GM19463 (cell line): ENCODE results near the gene OPRM1.
"Not testable (repeated sequence)": the region's sequence is repeated elsewhere in the genome, so short reads cannot be mapped to it uniquely, and the experiment has no call there.

ENCODE experiments used
- ATAC-seq: cut with Tn5 transposase; IDR thresholded peaks from one replicate; pipeline ENCODE4 v1.9.1; 2021; ENCODE audit warnings: mild to moderate bottlenecking, moderate library complexity; ENCODE audit not compliant: unreplicated experiment

Gene OPRM1

DNA sequence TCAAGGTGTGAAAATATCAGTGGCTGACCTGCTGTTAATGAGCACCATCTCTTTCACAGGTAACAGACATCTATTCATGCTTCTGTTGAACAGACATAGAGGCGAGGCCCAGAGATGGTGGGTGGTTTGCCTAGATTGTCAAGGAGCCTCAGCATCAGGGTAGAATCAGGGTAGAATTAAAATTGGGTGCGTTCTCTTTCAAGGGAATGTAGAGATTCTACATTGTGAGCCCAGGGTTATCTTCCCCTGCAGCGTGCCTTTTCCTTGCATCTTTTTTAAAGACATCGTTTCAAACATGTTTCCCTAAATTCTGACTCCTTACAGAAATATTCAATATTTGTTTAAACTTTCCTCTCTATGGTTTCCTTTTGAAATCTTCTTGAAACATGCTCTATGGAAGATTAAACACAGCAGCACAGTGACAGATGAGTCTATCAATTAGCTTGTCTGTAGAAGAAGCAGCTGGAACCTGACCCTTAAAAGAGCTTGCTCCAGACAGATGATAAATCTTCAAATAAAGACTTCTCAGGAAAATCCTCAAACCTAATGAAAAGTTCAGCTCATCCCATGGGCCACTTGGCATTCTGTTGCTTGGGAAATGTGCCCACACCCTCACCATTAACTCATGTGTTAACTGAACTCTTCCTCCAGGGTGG lies 197.7 kb downstream of the OPRM1 start:
- no peak for ATAC-seq

DNA sequence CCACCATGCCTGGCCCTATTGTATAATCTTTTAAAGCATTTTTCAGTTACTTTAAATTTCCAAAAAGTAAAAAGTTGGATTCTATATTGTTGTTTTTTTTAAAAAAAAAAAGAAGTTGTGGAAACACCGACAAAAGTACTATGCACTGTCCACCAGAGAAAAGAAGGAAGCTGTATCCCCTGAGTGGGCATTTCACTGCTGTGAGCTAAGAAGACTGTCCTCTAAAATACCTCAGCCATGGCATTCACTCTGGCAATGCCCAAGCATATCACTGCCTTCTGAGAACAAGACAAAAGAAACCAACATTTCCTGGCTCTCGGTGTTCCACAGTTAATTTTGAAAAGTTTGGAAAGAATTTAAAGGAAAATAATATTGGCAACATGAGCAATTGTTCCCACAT lies 199.8 kb downstream of the OPRM1 start:
- no peak for ATAC-seq

DNA sequence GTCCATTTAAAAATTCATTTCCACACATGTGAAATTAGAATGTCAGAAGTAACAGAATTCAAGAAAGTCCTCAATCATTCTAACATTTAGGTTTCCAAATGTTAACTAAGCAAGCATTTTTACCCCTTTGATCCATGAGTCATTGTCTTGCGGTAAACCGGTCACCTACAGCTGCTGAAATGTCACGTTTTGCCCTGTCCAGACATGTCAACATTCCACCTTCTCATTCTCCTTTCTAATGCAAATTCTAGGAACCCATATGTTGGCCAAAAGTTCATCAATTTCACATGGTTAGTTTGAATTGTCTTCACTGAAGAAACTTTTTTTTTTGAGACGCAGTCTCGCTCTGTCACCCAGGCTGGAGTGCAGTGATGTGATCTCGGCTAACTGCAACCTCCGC lies 200.4 kb downstream of the OPRM1 start:
- ATAC-seq: peak; percentile 38

DNA sequence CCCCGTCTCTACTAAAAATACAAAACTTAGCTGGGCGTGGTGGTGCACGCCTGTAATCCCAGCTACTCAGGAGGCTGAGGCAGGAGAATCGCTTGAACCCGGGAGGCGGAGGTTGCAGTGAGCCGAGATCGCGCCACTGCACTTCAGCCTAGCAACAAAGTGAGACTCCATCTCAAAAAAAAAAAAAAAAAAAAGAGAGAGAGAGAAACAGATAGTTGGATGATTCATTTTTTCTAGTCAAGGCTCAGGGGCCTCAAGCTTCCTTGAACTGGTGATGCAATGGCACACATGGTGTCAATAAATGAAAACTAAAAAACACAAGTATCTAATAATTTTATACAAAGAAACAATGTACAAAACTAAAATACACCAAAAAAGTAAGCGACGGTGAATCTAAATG lies 202.0 kb downstream of the OPRM1 start:
- not testable (repeated sequence) for ATAC-seq

DNA sequence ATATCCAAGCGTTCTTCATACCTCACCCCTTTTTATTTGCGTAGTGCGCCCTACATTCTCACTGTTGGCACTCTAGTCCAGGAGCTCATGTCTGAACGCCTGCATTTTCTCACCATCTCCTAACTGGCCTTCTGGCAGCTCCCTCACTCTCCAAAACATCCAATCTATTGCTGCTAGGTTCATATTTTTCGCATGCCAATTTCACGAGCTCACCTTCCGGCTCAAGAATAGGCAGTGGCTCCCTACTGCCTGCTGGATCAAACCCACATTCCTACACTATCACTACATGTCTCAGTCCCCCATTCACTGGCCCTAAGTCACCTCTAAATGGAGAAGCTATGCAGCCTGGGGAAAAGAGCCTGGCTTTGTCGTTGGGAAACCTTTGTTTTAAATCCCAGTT lies 202.5 kb downstream of the OPRM1 start:
- ATAC-seq: no peak

DNA sequence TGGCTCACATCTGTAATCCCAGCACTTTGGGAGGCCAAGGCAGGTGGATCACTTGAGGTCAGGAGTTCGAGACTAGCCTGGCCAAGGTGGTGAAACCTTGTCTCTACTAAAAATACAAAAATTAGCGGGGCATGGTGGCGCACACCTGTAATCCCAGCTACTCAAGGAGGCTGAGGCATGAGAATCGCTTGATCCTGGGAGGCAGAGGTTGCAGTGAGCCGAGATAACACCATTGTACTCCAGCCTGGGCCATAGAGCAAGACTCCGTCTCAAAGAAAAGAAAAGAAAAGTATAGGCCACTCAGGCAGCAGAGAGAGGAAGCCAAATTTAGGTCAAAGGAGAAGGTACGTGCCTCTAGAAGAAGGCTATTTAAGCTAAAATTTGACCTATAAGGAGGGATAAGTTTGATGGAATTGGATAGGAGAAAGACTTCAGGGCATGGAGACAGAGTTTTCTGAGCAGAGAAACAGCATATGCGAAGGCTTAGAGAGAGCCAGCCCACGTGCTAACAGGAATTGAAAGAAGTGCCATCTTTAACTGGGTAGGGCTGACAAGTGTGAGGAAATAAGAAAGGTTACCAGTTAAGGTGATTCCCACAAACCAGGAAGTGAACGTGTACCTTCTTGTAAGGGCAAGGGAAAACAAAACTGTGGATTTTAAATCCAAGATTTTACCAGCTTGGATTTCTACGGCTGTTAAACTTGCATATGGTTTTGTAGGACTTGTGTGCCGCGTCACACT lies 203.7 kb downstream of the OPRM1 start:
- ATAC-seq: no peak

DNA sequence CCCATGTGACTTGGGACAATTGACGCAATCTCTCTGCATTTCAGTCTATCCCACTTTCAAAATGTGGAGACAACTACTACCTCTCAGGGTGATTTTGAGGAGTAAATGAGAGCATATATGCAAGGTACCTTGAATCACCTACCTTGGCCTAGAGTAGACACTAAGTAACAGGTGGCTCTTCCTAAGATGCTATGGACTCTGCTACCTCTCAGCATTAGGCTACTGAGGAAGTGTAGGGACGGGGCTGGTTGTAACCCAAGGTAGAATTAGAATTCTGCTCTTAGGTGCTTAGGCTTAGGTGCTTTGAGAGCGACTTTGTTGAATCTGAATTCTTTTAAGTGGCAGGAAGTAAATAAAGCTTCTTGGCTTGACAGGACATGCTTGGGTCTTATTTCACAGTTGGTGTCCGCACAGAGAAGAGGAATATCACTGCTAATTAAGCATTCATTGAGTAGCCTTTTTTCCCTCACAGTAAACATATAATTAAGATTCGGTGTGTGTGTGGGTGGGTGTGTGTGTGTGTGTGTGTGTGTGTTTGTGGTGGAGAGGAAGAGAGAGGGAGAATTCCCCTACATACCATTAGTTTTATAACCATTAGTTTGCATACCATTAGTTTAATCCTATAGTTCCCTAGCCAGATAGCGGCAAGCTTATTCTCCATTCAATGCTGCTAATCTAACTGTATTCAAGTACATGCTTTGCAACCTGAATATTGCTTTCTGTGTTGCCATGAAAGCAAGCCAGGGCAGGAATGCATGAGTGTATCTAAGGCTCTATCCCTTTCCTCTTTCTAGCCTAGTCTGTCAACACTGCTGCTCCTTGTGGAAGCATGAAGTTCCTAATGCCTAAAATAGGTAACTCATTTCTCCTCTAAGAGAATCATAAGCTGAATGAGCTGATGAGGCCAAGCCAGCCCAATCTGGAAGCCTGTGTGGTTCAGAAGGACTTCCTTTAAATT lies 205.0 kb downstream of the OPRM1 start:
- ATAC-seq: no peak

DNA sequence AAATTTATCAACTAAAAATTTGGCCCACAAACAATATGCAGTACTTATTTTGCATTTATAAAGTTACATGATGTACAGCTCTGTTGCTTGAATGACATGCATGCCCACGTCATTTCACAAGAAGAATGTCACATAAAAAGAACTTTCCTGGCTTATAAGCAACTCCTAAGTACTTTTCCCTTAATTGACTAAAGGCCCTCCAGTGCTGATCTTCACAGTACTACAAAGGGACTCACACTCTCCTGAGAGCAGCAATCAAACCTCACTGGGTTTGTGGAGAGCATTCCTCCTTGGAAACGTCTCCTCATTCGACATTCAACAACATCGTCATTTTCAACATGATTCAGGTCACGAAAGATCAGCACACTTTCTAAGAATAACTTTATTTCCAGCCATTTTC lies 206.5 kb downstream of the OPRM1 start:
- no peak for ATAC-seq

DNA sequence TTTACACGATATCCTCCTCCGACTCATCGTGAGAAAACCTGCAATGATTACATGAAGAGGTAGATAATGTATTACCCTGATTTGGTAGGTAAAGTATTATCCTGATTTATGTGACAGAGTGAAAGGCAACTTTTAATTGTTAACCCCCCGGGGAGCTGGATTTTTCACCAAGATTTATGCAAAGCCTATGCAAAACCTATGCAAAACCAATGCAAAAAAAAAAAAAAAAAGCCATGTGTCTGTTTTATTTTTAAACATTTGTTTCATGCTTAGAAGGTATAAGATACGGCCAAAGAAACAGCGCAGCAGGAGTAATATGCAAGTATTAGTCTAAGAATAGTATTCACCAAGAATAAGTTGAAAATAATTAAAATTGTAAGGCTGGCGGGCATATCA lies 207.7 kb downstream of the OPRM1 start:
- no peak for ATAC-seq

DNA sequence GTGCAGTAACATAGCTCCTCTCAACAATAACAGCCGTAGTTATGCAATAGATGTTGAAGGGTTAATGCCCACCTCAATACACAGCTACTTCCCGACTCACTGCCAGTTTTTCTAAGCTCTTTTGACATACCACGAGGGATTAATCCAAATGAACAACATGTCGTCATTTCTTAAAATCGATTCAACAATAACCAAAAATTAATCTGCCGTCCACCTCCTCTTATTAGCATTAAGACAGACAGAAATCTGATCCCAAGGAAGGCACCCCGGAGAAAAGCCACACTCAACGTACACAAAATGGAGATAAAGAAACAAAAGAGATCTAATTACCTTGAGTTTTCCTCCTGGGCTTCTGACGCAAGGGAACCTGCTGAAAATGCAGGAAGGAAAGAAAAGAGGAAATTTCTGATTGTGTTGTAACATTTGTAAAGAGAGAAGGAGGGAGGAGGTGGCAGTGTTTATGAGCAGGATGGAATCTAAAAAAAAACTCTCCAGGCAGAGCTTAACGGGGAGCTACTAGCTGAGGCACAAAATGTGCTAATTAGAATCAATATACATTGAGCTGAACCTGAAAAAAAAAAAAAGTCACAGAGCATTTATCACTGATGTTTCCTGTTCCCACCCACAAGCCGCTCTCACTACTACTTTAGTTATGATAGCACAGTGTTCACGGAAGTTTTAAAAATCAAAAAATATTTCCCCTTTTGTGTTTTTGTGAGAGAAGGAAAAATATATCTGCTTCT lies 208.2 kb downstream of the OPRM1 start:
- peak; percentile 22 for ATAC-seq

DNA sequence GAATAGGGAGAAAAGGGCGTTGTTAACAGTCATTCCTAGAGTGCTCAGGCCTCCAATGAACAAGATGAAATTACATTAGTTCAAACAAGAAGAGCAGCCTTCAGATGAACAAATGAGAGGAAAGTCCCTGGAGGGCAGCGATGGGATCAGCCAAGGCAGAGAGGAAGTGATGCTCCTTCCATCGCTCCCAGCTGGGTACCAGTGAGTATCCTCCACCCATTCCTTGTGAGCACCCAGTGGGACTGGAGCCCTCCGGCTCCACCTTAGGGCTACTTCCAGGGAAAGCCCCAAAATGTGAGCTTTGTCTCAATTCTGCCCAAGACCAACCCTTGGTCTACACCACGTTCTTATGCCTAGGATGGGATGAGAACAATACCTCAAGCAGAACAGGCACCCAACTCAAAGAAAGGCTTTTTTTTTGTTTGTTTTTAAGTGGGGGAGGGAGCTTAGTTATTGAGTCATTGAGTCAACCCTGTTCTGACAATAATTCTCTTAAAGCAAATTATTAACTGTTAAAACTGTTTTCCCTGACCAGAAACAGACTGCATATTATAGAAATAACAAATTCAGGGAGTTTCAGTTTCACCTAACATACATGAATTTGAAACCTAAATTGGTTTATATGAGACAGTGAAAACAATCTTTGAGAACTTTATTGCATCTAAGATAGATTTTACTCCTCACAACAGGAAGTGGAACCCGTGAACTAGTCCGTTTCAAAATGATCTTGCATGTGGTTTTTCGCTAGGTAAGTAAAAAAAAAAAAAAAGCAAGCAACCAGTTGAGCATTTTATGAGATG lies 210.7 kb downstream of the OPRM1 start:
- ATAC-seq: peak; percentile 60

DNA sequence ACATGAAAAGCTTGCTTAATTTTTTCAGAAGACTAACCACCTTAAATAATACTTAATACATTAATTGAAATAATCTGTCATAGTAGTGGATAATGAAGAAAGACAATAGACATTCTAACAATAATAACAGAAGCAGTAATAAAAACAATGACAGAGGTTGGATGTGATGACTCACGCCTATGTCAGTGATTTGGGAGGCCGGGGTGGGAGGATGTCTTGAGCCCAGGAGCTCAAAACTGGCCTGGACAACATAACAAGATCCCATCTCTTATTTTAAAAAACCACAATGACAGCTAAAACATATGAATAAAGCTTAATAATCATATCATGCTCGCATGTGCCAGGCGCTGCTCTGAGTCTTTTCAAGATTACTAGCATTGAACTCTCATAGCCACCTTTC lies 212.1 kb downstream of the OPRM1 start:
- no peak for ATAC-seq

DNA sequence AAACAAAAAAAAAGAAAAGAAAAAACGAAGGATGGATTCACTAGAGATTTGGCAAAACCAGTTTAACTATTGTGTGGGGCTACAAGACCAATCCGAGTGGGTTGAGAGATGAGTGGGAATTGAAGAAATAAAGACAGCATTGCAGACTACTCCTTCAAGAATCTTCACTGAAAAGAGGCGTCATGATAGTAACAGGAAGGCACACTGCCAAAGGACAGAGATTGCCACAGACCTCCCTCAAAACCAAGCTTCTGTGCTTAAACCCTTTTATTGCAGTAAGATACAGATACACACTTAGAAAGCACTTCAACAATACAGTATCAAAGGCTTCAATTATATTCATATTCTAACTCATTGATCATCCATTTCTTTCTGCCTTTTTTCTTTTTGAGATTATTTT lies 213.6 kb downstream of the OPRM1 start:
- ATAC-seq: no peak

DNA sequence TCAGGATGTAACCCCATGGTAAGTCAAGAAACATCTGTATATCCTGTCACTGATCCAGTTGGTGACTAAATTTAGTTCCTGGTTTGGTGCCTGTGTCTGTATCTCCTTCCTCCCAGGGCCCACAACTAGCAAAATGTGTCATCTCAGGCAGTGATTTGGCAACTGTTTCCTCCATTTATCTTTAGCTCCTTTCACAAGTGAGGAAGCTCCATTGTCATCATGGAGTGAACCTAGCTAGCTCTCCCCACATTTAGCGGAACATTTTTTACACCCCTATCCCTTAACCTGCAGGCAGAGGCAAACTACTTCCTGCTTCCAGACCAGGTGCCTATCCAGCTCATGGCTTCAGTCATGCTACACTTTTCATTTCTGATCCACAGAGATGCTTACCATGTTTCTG lies 218.0 kb downstream of the OPRM1 start:
- ATAC-seq: no peak

DNA sequence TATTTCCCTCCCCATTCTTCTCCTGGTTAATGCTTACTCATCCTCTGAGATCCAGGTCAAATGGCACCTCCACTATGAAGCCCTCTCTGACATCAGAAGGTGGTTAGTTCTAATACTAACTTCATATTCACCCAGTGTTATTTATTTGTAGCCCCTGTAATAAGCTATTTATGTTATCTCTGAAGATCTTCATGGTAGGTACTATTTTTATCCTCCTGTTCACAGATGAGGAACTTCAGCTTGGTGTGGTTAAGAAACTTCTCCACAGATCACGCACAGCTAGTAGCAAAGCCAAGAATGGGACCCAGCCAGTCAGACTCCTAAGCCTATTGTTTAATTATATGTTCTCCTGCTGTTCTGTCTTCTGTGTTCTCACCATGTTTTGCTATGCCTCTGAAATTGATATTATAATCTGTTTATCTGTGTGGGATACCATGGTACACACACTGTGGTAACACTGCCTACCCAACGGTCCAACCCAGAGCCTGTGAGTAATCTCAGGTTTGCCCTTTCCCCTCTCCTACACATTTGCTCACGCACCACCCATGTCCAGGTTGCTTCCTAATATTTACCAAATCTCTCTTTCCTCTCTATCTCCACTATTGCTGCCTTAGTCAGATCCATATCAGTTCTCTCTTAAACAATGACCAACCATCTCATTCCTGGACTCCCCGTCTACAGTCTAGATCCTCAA lies 219.2 kb downstream of the OPRM1 start:
- peak; percentile 68 for ATAC-seq

DNA sequence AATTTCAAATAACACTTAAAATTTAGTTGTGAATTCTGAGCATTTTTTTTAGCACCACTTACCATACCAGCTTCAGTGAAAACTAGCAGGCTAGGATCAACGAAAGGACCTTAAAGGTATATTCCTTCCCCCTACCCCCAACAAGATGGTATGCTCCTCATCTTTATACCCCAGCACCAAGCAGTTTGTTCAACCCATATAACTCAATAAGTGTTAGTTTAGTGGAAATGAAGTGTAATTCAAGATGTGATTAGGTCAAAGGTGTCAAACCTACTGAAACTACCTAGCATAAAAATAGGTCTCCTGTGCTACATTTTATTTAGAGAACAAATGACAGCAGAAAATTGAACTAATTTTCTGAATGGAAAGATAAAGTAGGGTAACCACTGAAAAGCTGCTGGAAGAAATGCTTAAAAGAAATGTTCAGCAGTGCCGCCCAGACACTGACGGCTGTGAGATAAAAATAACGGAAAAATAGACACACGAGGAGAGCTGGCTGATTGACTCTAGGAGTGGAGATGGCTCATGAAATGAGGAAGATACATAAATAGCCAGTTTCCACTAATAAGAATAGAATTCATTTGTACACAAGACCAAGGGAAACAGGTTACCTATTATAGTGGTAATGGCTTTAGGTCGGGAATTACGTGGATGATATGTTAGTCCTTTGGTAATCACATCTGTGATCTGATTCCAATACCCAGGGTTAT lies 222.8 kb downstream of the OPRM1 start:
- no peak for ATAC-seq

DNA sequence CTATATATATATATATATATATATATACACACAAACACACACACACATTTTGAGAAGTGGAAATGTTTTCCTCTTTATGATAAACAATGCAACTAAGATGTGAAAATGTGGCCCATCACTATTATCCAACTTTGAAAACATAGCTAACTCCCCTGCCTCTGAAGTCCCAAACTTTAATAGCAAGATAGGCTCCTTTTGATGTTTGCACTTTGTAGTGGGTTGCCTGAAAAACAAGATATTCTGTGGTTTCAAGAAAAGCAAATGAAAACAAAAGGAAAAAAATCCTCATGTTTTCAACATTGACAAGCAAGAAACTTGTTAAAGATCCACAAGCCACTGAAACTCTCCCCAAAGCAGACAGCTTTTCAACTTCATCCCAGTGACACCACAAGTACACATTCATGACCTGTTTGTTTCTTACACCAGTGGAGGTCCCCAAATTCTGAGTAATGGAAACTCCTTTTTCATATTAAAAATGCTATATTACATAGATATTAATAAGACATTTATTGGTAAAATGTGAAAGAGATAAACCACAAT lies 227.6 kb downstream of the OPRM1 start:
- no peak for ATAC-seq

DNA sequence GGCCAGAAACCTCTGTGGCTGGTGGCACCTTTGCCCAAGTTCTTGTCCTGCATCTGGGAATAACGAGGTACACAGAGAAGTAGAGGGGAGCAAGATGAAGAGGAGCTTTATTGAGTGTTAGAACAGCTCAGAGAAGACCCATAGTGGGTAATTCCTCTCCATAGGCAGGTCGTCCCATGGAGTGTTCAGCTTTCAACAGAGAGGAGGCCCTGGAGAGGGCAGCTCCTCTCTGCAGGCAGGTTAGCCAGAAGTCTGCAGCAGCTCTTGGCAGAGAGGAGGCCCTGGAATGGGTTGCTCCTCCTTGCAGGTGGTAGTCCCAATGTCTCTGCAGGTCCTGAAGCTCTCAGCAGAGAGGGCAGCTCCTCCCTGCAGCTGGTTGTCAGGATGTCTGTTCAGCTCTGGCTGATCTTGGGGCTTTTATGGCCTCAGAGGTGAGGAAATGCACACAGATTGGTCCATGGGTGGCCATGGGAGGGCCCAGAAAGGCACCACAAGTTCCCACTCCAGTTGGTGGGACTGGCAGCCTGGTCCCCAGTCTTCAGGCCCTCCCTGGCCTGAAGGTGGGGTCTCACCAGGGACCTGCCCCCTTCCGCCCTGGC lies 228.6 kb downstream of the OPRM1 start:
- ATAC-seq: peak; percentile 44
